ENCODE measurements around the gene ARHGEF16. TPM values are rescaled to one million over a fixed set of nuclear protein-coding genes. Genes with fewer than 3 reads are reported as not detected.

ARHGEF16 gene
- total RNA-seq, 1 experiment from 2014 or later, result 25.1 TPM

- ChIA-PET POLR2A (ENCODE audit: unreplicated experiment) (no interaction called here), CTCF (no interaction called here)
- peaks cover 14% of the 10 kb centered on the region for H3K4me1 ChIP-seq (replicated peaks; ENCODE audit: insufficient read depth)
- intact Hi-C loops (cut with micrococcal nuclease; ENCODE audit: unreplicated experiment), result loop anchor here (5.0 kb wide), 1 partner anchor 79 kb away; no protein-coding TSS in a partner anchor
- H4K20me1 ChIP-seq (ENCODE audit: insufficient read depth), result peaks cover 13% of the 10 kb centered on the region; the same call in 1 of the 2 replicates
- no TSS peak for BruUV-seq (replicated peaks)
- H3K4me3 ChIP-seq, result no peak overlapping the region
- TF ChIP-seq CTCF (conservative IDR thresholded peaks at IDR 0.05) (no peak), EZH2 (IDR thresholded peaks at IDR 0.05; ENCODE audit: low read depth) (no peak)
- H3K27me3 ChIP-seq (ENCODE audit: insufficient read depth, low read depth), result no peaks in the 10 kb centered on the region
- peaks cover 17% of the 10 kb centered on the region; the same call in 1 of the 2 replicates for H3F3A ChIP-seq (ENCODE audit: insufficient read depth, low read depth)
- no peaks in the 10 kb centered on the region for H3K79me2 ChIP-seq (ENCODE audit: low read depth)
- H2AFZ ChIP-seq, result no peak overlapping the region
- H3K36me3 ChIP-seq (ENCODE audit: low read depth), result no peaks in the 10 kb centered on the region
- no peak overlapping the region for H3K27ac ChIP-seq
- H3K4me2 ChIP-seq, result no peak overlapping the region
- no peaks in the 10 kb centered on the region for H3K9me3 ChIP-seq (ENCODE audit: insufficient read depth, low read depth)
- peak in 1 of 2 experiments; percentile 28 for DNase-seq
- no peaks in the 10 kb centered on the region for H3K9me2 ChIP-seq (ENCODE audit: insufficient read depth)
These were observed 9.0 kb downstream of the ARHGEF16 start for GRCh38 chr1:3463408-3463863.

- Histone ChIP-seq H4K20me1 (ENCODE audit: insufficient read depth) (peaks cover 13% of the 10 kb centered on the region; the same call in 1 of the 2 replicates), H3K4me2 (no peak overlapping the region), H3F3A (ENCODE audit: insufficient read depth, low read depth) (peaks cover 11% of the 10 kb centered on the region; the same call in 1 of the 2 replicates), H3K79me2 (ENCODE audit: low read depth) (no peaks in the 10 kb centered on the region), H3K9me3 (ENCODE audit: insufficient read depth, low read depth) (no peaks in the 10 kb centered on the region), H3K27ac (no peak overlapping the region), H3K36me3 (ENCODE audit: low read depth) (no peaks in the 10 kb centered on the region), H3K27me3 (ENCODE audit: insufficient read depth, low read depth) (no peaks in the 10 kb centered on the region), H3K4me3 (no peak overlapping the region), H2AFZ (no peak overlapping the region), H3K9me2 (ENCODE audit: insufficient read depth) (no peaks in the 10 kb centered on the region), H3K4me1 (replicated peaks; ENCODE audit: insufficient read depth) (peaks cover 14% of the 10 kb centered on the region)
- POLR2A ChIA-PET (ENCODE audit: unreplicated experiment), result no interaction called here
- TF ChIP-seq EZH2 (IDR thresholded peaks at IDR 0.05; ENCODE audit: low read depth), result no peak
- TF ChIP-seq CTCF (conservative IDR thresholded peaks at IDR 0.05), result no peak
- peak in 1 of 2 experiments; percentile 28 for DNase-seq
- intact Hi-C loops (cut with micrococcal nuclease; ENCODE audit: unreplicated experiment), result loop anchor here (5.0 kb wide), 1 partner anchor 78 kb away; no protein-coding TSS in a partner anchor
- BruUV-seq (replicated peaks), result no TSS peak
- CTCF ChIA-PET, result no interaction called here
These were observed 9.6 kb downstream of the ARHGEF16 start for GRCh38 chr1:3463891-3464648.

GRCh38 chr1:3464649-3465025 is 10.2 kb downstream of the ARHGEF16 start:
- no peak overlapping the region for H3K4me3 ChIP-seq
- peaks cover 8% of the 10 kb centered on the region; the same call in 1 of the 2 replicates for H3F3A ChIP-seq (ENCODE audit: insufficient read depth, low read depth)
- H3K27me3 ChIP-seq (ENCODE audit: insufficient read depth, low read depth), result no peaks in the 10 kb centered on the region
- H4K20me1 ChIP-seq (ENCODE audit: insufficient read depth), result peaks cover 13% of the 10 kb centered on the region; the same call in 1 of the 2 replicates
- H3K36me3 ChIP-seq (ENCODE audit: low read depth), result no peaks in the 10 kb centered on the region
- peaks cover 14% of the 10 kb centered on the region for H3K4me1 ChIP-seq (replicated peaks; ENCODE audit: insufficient read depth)
- TF ChIP-seq EZH2 (IDR thresholded peaks at IDR 0.05; ENCODE audit: low read depth) (no peak), CTCF (conservative IDR thresholded peaks at IDR 0.05) (no peak)
- H3K9me3 ChIP-seq (ENCODE audit: insufficient read depth, low read depth), result no peaks in the 10 kb centered on the region
- no peaks in the 10 kb centered on the region for H3K9me2 ChIP-seq (ENCODE audit: insufficient read depth)
- ChIA-PET POLR2A (ENCODE audit: unreplicated experiment) (no interaction called here), CTCF (no interaction called here)
- H2AFZ ChIP-seq, result no peak overlapping the region
- BruUV-seq (replicated peaks), result no TSS peak
- no peaks in the 10 kb centered on the region for H3K79me2 ChIP-seq (ENCODE audit: low read depth)
- intact Hi-C loops (cut with micrococcal nuclease; ENCODE audit: unreplicated experiment), result loop anchor here (5.0 kb wide), 1 partner anchor 78 kb away; no protein-coding TSS in a partner anchor
- DNase-seq, result no peak
- H3K27ac ChIP-seq, result no peak overlapping the region
- H3K4me2 ChIP-seq, result no peak overlapping the region

All from PC-9 (cell line).